IMR-90 (cell line): Measurements from ENCODE around the gene DPP10. TPM values are rescaled to one million over a fixed set of nuclear protein-coding genes. Genes with fewer than 3 reads are reported as not detected.
A peak's percentile ranks its signal among the peaks of the same experiment; 100 is the strongest.

Experiments
- ATAC-seq: fragments of 200-7000 bp; cut with Tn5 transposase; 2 replicates; pipeline ENCODE4 v1.9.1; 2020; ENCODE audit warnings: low read depth, mild to moderate bottlenecking, moderate library complexity
- BruUV-seq: library from RNA; stranded (reverse); fragments of 400-500 nt; replicated peaks from 2 replicates; lab custom pipeline; 2021; lab: Mats Ljungman, UMichigan
- CTCF ChIA-PET: fragments of 300-600 bp; formaldehyde crosslinking; extraction: SDS; loops from one replicate; lab custom pipeline; 2021; ENCODE audit warnings: antibody characterized with exemption; lab: Yijun Ruan, JAX
- POLR2A ChIA-PET: fragments of 300-600 bp; sonication (Branson Sonifier 250); formaldehyde crosslinking; loops from one replicate; lab custom pipeline; 2022; ENCODE audit warnings: antibody characterized with exemption; ENCODE audit not compliant: unreplicated experiment; lab: Charles Lee
- DNase-seq: peaks from one replicate; pipeline ENCODE4 v3.0.0; 2013
- H2AFZ ChIP-seq: replicated peaks from 2 replicates; pipeline ENCODE3; 2013; ENCODE audit warnings: low read length, mild to moderate bottlenecking; ENCODE audit not compliant: poor library complexity
- H2AK5ac ChIP-seq: 2 replicates; pipeline ENCODE4 v1.6.1; 2013; ENCODE audit warnings: low read depth, low read length, inconsistent platforms
- H2AK9ac ChIP-seq: replicated peaks from 2 replicates; pipeline ENCODE3; 2013; ENCODE audit warnings: mild to moderate bottlenecking, low read depth, low read length, moderate library complexity; ENCODE audit not compliant: poor library complexity
- H2BK120ac ChIP-seq: 2 replicates; pipeline ENCODE4 v1.6.1; 2013; ENCODE audit warnings: low read depth, low read length, inconsistent platforms
- H2BK15ac ChIP-seq: 3 replicates; pipeline ENCODE4 v1.6.1; 2013; ENCODE audit warnings: low read depth, low read length, inconsistent platforms
- H2BK20ac ChIP-seq: 2 replicates; pipeline ENCODE4 v1.6.1; 2013; ENCODE audit warnings: low read depth, mild to moderate bottlenecking, inconsistent platforms, low read length, moderate library complexity
- H2BK5ac ChIP-seq: 2 replicates; pipeline ENCODE4 v1.6.1; 2013; ENCODE audit warnings: mild to moderate bottlenecking, low read depth, low read length, inconsistent platforms; ENCODE audit not compliant: poor library complexity, severe bottlenecking
- H3K14ac ChIP-seq: replicated peaks from 2 replicates; pipeline ENCODE4 v1.6.1; 2013; ENCODE audit warnings: low read depth, low read length, inconsistent platforms
- H3K18ac ChIP-seq: 2 replicates; pipeline ENCODE4 v1.6.1; 2013; ENCODE audit warnings: low read depth, low read length, control low read depth
- H3K23ac ChIP-seq: 2 replicates; pipeline ENCODE4 v1.6.1; 2013; ENCODE audit warnings: low read depth, low read length, inconsistent platforms
- H3K27ac ChIP-seq: 2 replicates; pipeline ENCODE4 v1.5.1; 2013; ENCODE audit warnings: mild to moderate bottlenecking, control low read depth, low read length; ENCODE audit not compliant: insufficient read depth
- H3K27me3 ChIP-seq: 2 replicates; pipeline ENCODE4 v1.6.1; 2013; ENCODE audit warnings: low read length; ENCODE audit not compliant: control insufficient read depth, insufficient read depth
- H3K36me3 ChIP-seq: 2 replicates; pipeline ENCODE4 v1.6.1; 2013; ENCODE audit warnings: low read length, mixed read lengths; ENCODE audit not compliant: control insufficient read depth, insufficient read depth
- H3K4ac ChIP-seq: 2 replicates; pipeline ENCODE4 v1.6.1; 2013; ENCODE audit warnings: low read depth, low read length, inconsistent platforms
- H3K4me1 ChIP-seq: 2 replicates; pipeline ENCODE4 v1.6.1; 2013; ENCODE audit warnings: low read length, mixed read lengths; ENCODE audit not compliant: control insufficient read depth, insufficient read depth
- H3K4me2 ChIP-seq: 2 replicates; pipeline ENCODE4 v1.6.1; 2013; ENCODE audit warnings: low read depth, mild to moderate bottlenecking, control low read depth, low read length, moderate library complexity
- H3K4me3 ChIP-seq: 2 replicates; pipeline ENCODE4 v1.5.1; 2013; ENCODE audit warnings: low read depth, mild to moderate bottlenecking, control low read depth, low read length, moderate library complexity; ENCODE audit not compliant: insufficient read depth
- H3K56ac ChIP-seq: 2 replicates; pipeline ENCODE4 v1.6.1; 2013; ENCODE audit warnings: low read length, inconsistent platforms; ENCODE audit not compliant: insufficient read depth; ENCODE audit errors: extremely low read depth
- H3K79me1 ChIP-seq, 2 experiments: 2 replicates each; pipeline ENCODE4 v1.6.1; 2013; ENCODE audit warnings: low read length in 2 of 2, inconsistent platforms in 1 of 2, low read depth in 1 of 2
- H3K9ac ChIP-seq: 2 replicates; pipeline ENCODE4 v1.6.1; 2013; ENCODE audit warnings: low read depth, low read length, control low read depth
- H3K9me1 ChIP-seq: 2 replicates; pipeline ENCODE4 v1.6.1; 2013; ENCODE audit warnings: low read length, inconsistent platforms; ENCODE audit not compliant: insufficient read depth
- H3K9me3 ChIP-seq: 2 replicates; pipeline ENCODE4 v1.6.1; 2013; ENCODE audit warnings: low read length; ENCODE audit not compliant: control insufficient read depth, insufficient read depth
- H4K20me1 ChIP-seq: 2 replicates; pipeline ENCODE4 v1.6.1; 2013; ENCODE audit warnings: low read length, inconsistent platforms; ENCODE audit not compliant: insufficient read depth
- H4K5ac ChIP-seq: 2 replicates; pipeline ENCODE4 v1.6.1; 2013; ENCODE audit warnings: mild to moderate bottlenecking, low read depth, low read length, control low read depth
- H4K8ac ChIP-seq, 2 experiments: 2 replicates each; pipeline ENCODE4 v1.6.1; 2013; ENCODE audit warnings: low read depth in 2 of 2, low read length in 2 of 2, control low read depth in 1 of 2, inconsistent platforms in 1 of 2
- H4K91ac ChIP-seq: 2 replicates; pipeline ENCODE4 v1.6.1; 2013; ENCODE audit warnings: low read depth, low read length, inconsistent platforms; ENCODE audit not compliant: insufficient read depth
- MAFK ChIP-seq: IDR thresholded peaks from 2 replicates; pipeline ENCODE4 v1.6.1; 2012; ENCODE audit warnings: low read depth, low read length, improper control_type of control experiment
- NFE2L2 ChIP-seq: fragments of 150-350 bp; IDR thresholded peaks from 2 replicates; pipeline ENCODE4 v1.6.1; 2016; ENCODE audit warnings: low read depth, mild to moderate bottlenecking, low read length
- dilution Hi-C: fragments of 300-500 bp; cut with HindIII; formaldehyde crosslinking; loops from one replicate; pipeline ENCODE4 v1.14.3; 2018; ENCODE audit warnings: low sequenced_read_pairs; ENCODE audit not compliant: unreplicated experiment
- in situ Hi-C: fragments of 300-500 bp; cut with MboI; formaldehyde crosslinking; loops from 3 replicates; pipeline ENCODE4 v1.14.3; 2019; ENCODE audit warnings: low sequenced_read_pairs, inconsistent platforms, mixed read lengths
- intact Hi-C: fragments of 100-400 bp; cut with micrococcal nuclease; formaldehyde crosslinking; loops from 2 replicates; pipeline ENCODE4 v1.10.0; 2022
- polyA plus RNA-seq, 3 experiments: library from polyadenylated mRNA; depleted of rRNA; stranded (reverse); fragments of >200 nt; gene quantifications; 2 replicates each; pipeline ENCODE4 v1.2.3, GENCODE V29; 2012; ENCODE audit warnings: low replicate concordance in 1 of 3
- total RNA-seq: library from RNA; depleted of rRNA; stranded (reverse); fragments of >200 nt; gene quantifications from 2 replicates; pipeline ENCODE4 v1.2.3, GENCODE V29; 2012

The DPP10 gene
- total and polyA plus RNA-seq, 2 of the 4 experiments (the other 2 are of a cell fraction): not detected

GRCh38 chr2:114668415-114668814 lies 226.0 kb downstream of the DPP10 start:
- in situ Hi-C loops (no loop called here), dilution Hi-C loops (no loop called here), intact Hi-C loops (no loop called here)
- no TSS peak for BruUV-seq
- no peak overlapping the region for H3K23ac ChIP-seq
- no peak overlapping the region for H2BK5ac ChIP-seq
- no peaks in the 10 kb centered on the region for H3K9me3 ChIP-seq
- no peak overlapping the region for H4K91ac ChIP-seq
- ChIA-PET POLR2A (no interaction called here), CTCF (no interaction called here)
- H4K5ac ChIP-seq: no peak overlapping the region
- H2AFZ ChIP-seq: no peak overlapping the region
- no peaks in the 10 kb centered on the region for H3K79me1 ChIP-seq
- no peak overlapping the region for H3K56ac ChIP-seq
- H3K27me3 ChIP-seq: no peaks in the 10 kb centered on the region
- no peak overlapping the region for H2AK9ac ChIP-seq
- H3K4me1 ChIP-seq: no peaks in the 10 kb centered on the region
- H3K27ac ChIP-seq: no peak overlapping the region
- no peak overlapping the region for H3K4ac ChIP-seq
- no peak overlapping the region for H2BK20ac ChIP-seq
- no peak overlapping the region for H2BK15ac ChIP-seq
- no peaks in the 10 kb centered on the region for H4K20me1 ChIP-seq
- no peaks in the 10 kb centered on the region for H3K9me1 ChIP-seq
- H2BK120ac ChIP-seq: no peak overlapping the region
- H3K9ac ChIP-seq: no peak overlapping the region
- no peak for DNase-seq
- no peak overlapping the region for H4K8ac ChIP-seq
- no peak for ATAC-seq
- H3K18ac ChIP-seq: no peak overlapping the region
- no peaks in the 10 kb centered on the region for H3K36me3 ChIP-seq
- no peak overlapping the region for H3K14ac ChIP-seq
- H3K4me3 ChIP-seq: no peak overlapping the region
- H2AK5ac ChIP-seq: no peak overlapping the region
- TF ChIP-seq NFE2L2 (no peak), MAFK (peak; percentile 56; the same call in 1 of the 2 replicates)
- H3K4me2 ChIP-seq: no peak overlapping the region
